H9 (cell line): ENCODE data around the gene TPPP2. TPM values are rescaled to one million over a fixed set of nuclear protein-coding genes. Genes with fewer than 3 reads are reported as not detected.

Source experiments
- DNase-seq: peaks from one replicate; pipeline ENCODE4 v3.0.0-alpha.2; 2017
- H2AFZ ChIP-seq: one replicate; pipeline ENCODE4 v1.6.1; 2013; ENCODE audit warnings: mild to moderate bottlenecking, low read length, control low read depth, moderate library complexity
- H2AK5ac ChIP-seq: 2 replicates; pipeline ENCODE4 v1.6.1; 2013; ENCODE audit warnings: low read length, control low read depth, mixed read lengths; ENCODE audit not compliant: insufficient read length
- H2BK120ac ChIP-seq: one replicate; pipeline ENCODE4 v1.6.1; 2013; ENCODE audit warnings: low read depth, mild to moderate bottlenecking, low read length, control low read depth, inconsistent platforms; ENCODE audit not compliant: poor library complexity, severe bottlenecking
- H2BK12ac ChIP-seq: 2 replicates; pipeline ENCODE4 v1.6.1; 2013; ENCODE audit warnings: low read length, control low read depth, mixed read lengths, low read depth; ENCODE audit not compliant: insufficient read length
- H2BK15ac ChIP-seq: 2 replicates; pipeline ENCODE4 v1.6.1; 2013; ENCODE audit warnings: low read depth, low read length, control low read depth
- H2BK20ac ChIP-seq: one replicate; pipeline ENCODE4 v1.6.1; 2013; ENCODE audit warnings: low read depth, mild to moderate bottlenecking, low read length, control low read depth, inconsistent platforms; ENCODE audit not compliant: poor library complexity, severe bottlenecking
- H2BK5ac ChIP-seq: 2 replicates; pipeline ENCODE4 v1.6.1; 2013; ENCODE audit warnings: low read length, control low read depth, mixed read lengths; ENCODE audit not compliant: insufficient read length
- H3K14ac ChIP-seq: 2 replicates; pipeline ENCODE4 v1.6.1; 2013; ENCODE audit warnings: low read length, control low read depth; ENCODE audit not compliant: insufficient read depth
- H3K18ac ChIP-seq: 2 replicates; pipeline ENCODE4 v1.6.1; 2013; ENCODE audit warnings: low read depth, mild to moderate bottlenecking, mixed read lengths, low read length, control low read depth; ENCODE audit not compliant: insufficient read length
- H3K23ac ChIP-seq: 2 replicates; pipeline ENCODE4 v1.6.1; 2013; ENCODE audit warnings: low read length, control low read depth, mixed read lengths, low read depth; ENCODE audit not compliant: insufficient read length
- H3K23me2 ChIP-seq: 2 replicates; pipeline ENCODE4 v1.6.1; 2013; ENCODE audit warnings: low read depth, mild to moderate bottlenecking, mixed read lengths, low read length, control low read depth; ENCODE audit not compliant: insufficient read length, poor library complexity, severe bottlenecking
- H3K27ac ChIP-seq: 2 replicates; pipeline ENCODE4 v1.5.1; 2013; ENCODE audit warnings: low read length, control low read depth, mixed read lengths, low read depth; ENCODE audit not compliant: insufficient read length
- H3K27me3 ChIP-seq: 2 replicates; pipeline ENCODE4 v1.6.1; 2013; ENCODE audit warnings: low read length, control low read depth, inconsistent platforms; ENCODE audit not compliant: insufficient read depth
- H3K4ac ChIP-seq: 2 replicates; pipeline ENCODE4 v1.6.1; 2013; ENCODE audit warnings: low read depth, mild to moderate bottlenecking, control low read depth, inconsistent platforms, low read length, moderate library complexity
- H3K4me1 ChIP-seq: 2 replicates; pipeline ENCODE4 v1.6.1; 2013; ENCODE audit warnings: low read length, control low read depth, inconsistent platforms; ENCODE audit not compliant: insufficient read depth
- H3K4me2 ChIP-seq: 2 replicates; pipeline ENCODE4 v1.6.1; 2013; ENCODE audit warnings: low read length, control low read depth, mixed read lengths; ENCODE audit not compliant: insufficient read length, insufficient read depth
- H3K56ac ChIP-seq: 2 replicates; pipeline ENCODE4 v1.6.1; 2013; ENCODE audit warnings: low read depth, mild to moderate bottlenecking, mixed read lengths, low read length, control low read depth; ENCODE audit not compliant: insufficient read length
- H3K79me1 ChIP-seq: 2 replicates; pipeline ENCODE4 v1.6.1; 2013; ENCODE audit warnings: low read depth, mild to moderate bottlenecking, moderate library complexity, low read length, control low read depth, inconsistent platforms; ENCODE audit not compliant: insufficient read depth, poor library complexity, severe bottlenecking
- H3K79me2 ChIP-seq: 2 replicates; pipeline ENCODE4 v1.6.1; 2013; ENCODE audit warnings: low read length, control low read depth, inconsistent platforms; ENCODE audit not compliant: insufficient read depth
- H3K9ac ChIP-seq: 2 replicates; pipeline ENCODE4 v1.6.1; 2013; ENCODE audit warnings: low read length, control low read depth, mixed read lengths; ENCODE audit not compliant: insufficient read length; ENCODE audit errors: extremely low read depth
- H3K9me3 ChIP-seq: one replicate; pipeline ENCODE4 v1.6.1; 2013; ENCODE audit warnings: low read depth, low read length, inconsistent platforms; ENCODE audit not compliant: control insufficient read depth
- H3T11ph ChIP-seq: one replicate; pipeline ENCODE4 v1.6.1; 2013; ENCODE audit warnings: mild to moderate bottlenecking, low read length, control low read depth, inconsistent platforms
- H4K20me1 ChIP-seq: one replicate; pipeline ENCODE4 v1.6.1; 2013; ENCODE audit not compliant: control insufficient read depth, insufficient read length, insufficient read depth
- H4K5ac ChIP-seq: 2 replicates; pipeline ENCODE4 v1.6.1; 2013; ENCODE audit warnings: low read depth, mild to moderate bottlenecking, mixed read lengths, low read length, control low read depth; ENCODE audit not compliant: insufficient read length
- H4K8ac ChIP-seq: replicated peaks from 2 replicates; pipeline ENCODE4 v1.6.1; 2013; ENCODE audit warnings: low read length, control low read depth, mixed read lengths, low read depth; ENCODE audit not compliant: insufficient read length
- H4K91ac ChIP-seq: 2 replicates; pipeline ENCODE4 v1.6.1; 2013; ENCODE audit warnings: low read depth, mild to moderate bottlenecking, moderate library complexity, mixed read lengths, low read length, control low read depth; ENCODE audit not compliant: insufficient read length
- H3K27ac Mint-ChIP-seq, 3 experiments: 2 replicates in 2 of 3; 3 replicates in 1 of 3; pipeline ENCODE4 v1.8.0; 2020 to 2021; ENCODE audit warnings: mixed read lengths in 3 of 3, mild to moderate bottlenecking in 1 of 3, moderate library complexity in 1 of 3
- H3K27me3 Mint-ChIP-seq: 2 replicates; pipeline ENCODE4 v1.8.0; 2021; ENCODE audit warnings: low read depth, mild to moderate bottlenecking, moderate library complexity, mixed read lengths
- H3K36me3 Mint-ChIP-seq, 3 experiments: 2 replicates in 2 of 3; 3 replicates in 1 of 3; pipeline ENCODE4 v1.8.0; 2020 to 2021; ENCODE audit warnings: low read depth in 3 of 3, mixed read lengths in 3 of 3; ENCODE audit not compliant: insufficient read depth in 1 of 3
- H3K4me1 Mint-ChIP-seq, 2 experiments: 2 replicates each; pipeline ENCODE4 v1.8.0; 2020; ENCODE audit warnings: mixed read lengths in 2 of 2
- H3K4me3 Mint-ChIP-seq, 2 experiments: 2 replicates in 1 of 2; 3 replicates in 1 of 2; pipeline ENCODE4 v1.8.0; 2020 to 2021; ENCODE audit warnings: mild to moderate bottlenecking in 2 of 2, mixed read lengths in 2 of 2, moderate library complexity in 1 of 2
- H3K9me3 Mint-ChIP-seq, 2 experiments: 2 replicates in 1 of 2; 3 replicates in 1 of 2; pipeline ENCODE4 v1.8.0; 2020; ENCODE audit warnings: mild to moderate bottlenecking in 2 of 2, mixed read lengths in 2 of 2, moderate library complexity in 1 of 2
- CTCF ChIP-seq: fragments of 200-600 bp; sonication (generic); conservative IDR thresholded peaks from 3 replicates; pipeline ENCODE4 v1.8.0; 2021; ENCODE audit warnings: antibody characterized with exemption, mild to moderate bottlenecking
- WGBS: extraction: QIAGEN DNeasy Blood & Tissue Kit; methylation state at CpG from one replicate; pipeline ENCODE4 v1.1.7; 2013; ENCODE audit warnings: missing lambda C conversion rate, low lambda C conversion rate, mixed read lengths; ENCODE audit not compliant: insufficient read length; ENCODE audit errors: extremely low coverage; 5-methylcytosine and 5-hydroxymethylcytosine counted together
- total RNA-seq: library from RNA; stranded (reverse); gene quantifications from 2 replicates; pipeline ENCODE4 v1.2.1, GENCODE V29; 2021

The TPPP2 gene
- total RNA-seq, 1 experiment from 2014 or later, result not detected

- Histone ChIP-seq H3K23me2 (no peaks in the 10 kb centered on the region), H3K23ac (no peak overlapping the region), H3K9ac (no peak overlapping the region), H2BK12ac (no peak overlapping the region), H2AK5ac (no peak overlapping the region), H2BK20ac (no peak overlapping the region), H3K27ac (no peak overlapping the region), H3K18ac (no peak overlapping the region), H3K4ac (no peak overlapping the region), H3K27me3 (no peaks in the 10 kb centered on the region), H2AFZ (no peak overlapping the region), H2BK15ac (no peak overlapping the region), H4K5ac (no peak overlapping the region), H3T11ph (no peak overlapping the region), H3K79me1 (no peaks in the 10 kb centered on the region), H3K4me2 (no peak overlapping the region), H3K14ac (no peak overlapping the region), H3K4me1 (no peaks in the 10 kb centered on the region), H2BK120ac (no peak overlapping the region), H4K91ac (no peak overlapping the region), H4K20me1 (no peaks in the 10 kb centered on the region), H3K56ac (no peak overlapping the region), H3K9me3 (no peaks in the 10 kb centered on the region), H2BK5ac (no peak overlapping the region), H3K79me2 (no peaks in the 10 kb centered on the region), H4K8ac (no peak overlapping the region)
- no CpG with 5 or more reads among the region's 2 CpGs for WGBS
- peaks cover 25% of the 10 kb centered on the region for H3K27me3 Mint-ChIP-seq
- H3K36me3 Mint-ChIP-seq, result no peaks in the 10 kb centered on the region
- no peaks in the 10 kb centered on the region for H3K9me3 Mint-ChIP-seq
- no peak overlapping the region for H3K27ac Mint-ChIP-seq
- H3K4me3 Mint-ChIP-seq, result no peak overlapping the region
- no peak for TF ChIP-seq CTCF
- no peak for DNase-seq
- peaks cover 4% of the 10 kb centered on the region in 2 experiments; a peak in 3 of 4 replicates for H3K4me1 Mint-ChIP-seq
Observed at GRCh38 chr14:21047378-21047781, 17.4 kb downstream of the TPPP2 start.
